NCI-H460 (cell line): ENCODE data around the gene WWOX. TPM values are rescaled to one million over a fixed set of nuclear protein-coding genes. Genes with fewer than 3 reads are reported as not detected.
"Not testable (repeated sequence)": the region's sequence is repeated elsewhere in the genome, so short reads cannot be mapped to it uniquely, and the experiment has no call there.

Source experiments
- DNase-seq: peaks from one replicate; pipeline ENCODE4 v3.0.0-alpha.2; 2016; ENCODE audit warnings: low read depth; ENCODE audit errors: extremely low read depth
- total RNA-seq: library from RNA; depleted of rRNA; stranded (reverse); fragments of >200 nt; shearing (Covaris generic); gene quantifications from 2 replicates; pipeline ENCODE4 v1.2.3, GENCODE V29; 2014

Gene WWOX
- total RNA-seq, 1 experiment from 2014 or later: 11.1 TPM

DNA sequence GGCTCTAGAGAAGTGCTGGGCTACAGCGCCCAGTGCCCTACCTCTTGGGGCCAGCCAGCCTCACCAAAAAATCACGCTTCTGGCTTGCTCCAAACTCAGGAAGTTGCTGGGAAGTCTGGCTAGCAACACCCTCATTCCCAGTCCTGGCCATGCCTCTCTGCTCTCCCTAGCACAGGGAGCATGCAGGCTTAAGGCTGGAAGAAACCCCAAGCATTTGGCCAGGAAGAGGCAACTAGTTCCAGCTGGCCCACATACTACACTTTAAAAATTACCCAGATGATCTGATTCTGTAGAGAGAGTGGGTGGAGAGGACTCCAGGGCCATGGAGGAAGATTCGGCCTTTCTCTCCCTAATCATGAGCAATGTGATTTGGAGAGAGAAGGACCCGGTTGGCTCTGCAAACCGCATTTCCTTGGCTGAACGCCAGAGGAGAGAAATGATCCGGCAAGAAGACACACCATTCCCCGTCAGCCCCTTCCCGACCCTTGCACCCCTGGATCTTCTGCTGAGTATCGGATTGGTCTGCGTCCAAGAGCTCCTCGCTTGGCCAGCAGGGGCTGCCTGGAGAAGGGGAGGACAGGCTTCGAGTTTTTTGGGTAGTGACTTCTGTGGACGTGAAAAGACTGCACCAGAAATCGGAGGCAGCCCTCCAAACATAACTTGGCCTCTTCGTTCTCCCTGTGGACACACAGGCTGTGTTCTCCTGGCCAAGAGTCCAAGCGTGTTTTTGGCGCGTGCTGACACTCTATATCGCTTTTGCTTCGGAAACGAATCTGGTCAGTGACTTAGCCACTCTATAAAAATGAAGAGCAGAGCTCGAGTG, 406.3 kb downstream of the WWOX start:
- DNase-seq: no peak

- DNase-seq: no peak
Measured at GRCh38 chr16:78506367-78507193, 407.1 kb downstream of the WWOX start.

DNA sequence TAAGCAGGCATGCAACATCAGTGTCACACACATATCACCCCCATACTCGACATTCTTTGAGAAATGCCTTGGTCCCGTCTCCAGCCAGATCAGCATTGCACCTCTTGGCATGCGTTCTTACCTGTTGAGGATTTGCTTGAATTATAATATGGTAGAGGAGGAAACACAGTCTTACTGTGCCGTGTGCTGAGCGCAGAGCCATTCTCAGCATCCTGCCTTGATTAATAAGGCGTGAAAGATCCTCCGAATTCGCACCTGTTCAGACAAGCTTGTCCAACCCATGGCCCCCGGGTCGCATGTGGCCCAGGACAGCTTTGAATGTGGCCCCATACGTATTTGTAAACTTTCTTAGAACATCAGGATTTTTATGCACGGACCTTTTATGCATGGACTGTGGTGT, 408.1 kb downstream of the WWOX start:
- no peak for DNase-seq

GRCh38 chr16:78509965-78510364, 410.5 kb downstream of the WWOX start:
- no peak for DNase-seq

GRCh38 chr16:78510496-78510895, 411.0 kb downstream of the WWOX start:
- DNase-seq: no peak

GRCh38 chr16:78513838-78514237, 414.4 kb downstream of the WWOX start:
- no peak for DNase-seq

DNA sequence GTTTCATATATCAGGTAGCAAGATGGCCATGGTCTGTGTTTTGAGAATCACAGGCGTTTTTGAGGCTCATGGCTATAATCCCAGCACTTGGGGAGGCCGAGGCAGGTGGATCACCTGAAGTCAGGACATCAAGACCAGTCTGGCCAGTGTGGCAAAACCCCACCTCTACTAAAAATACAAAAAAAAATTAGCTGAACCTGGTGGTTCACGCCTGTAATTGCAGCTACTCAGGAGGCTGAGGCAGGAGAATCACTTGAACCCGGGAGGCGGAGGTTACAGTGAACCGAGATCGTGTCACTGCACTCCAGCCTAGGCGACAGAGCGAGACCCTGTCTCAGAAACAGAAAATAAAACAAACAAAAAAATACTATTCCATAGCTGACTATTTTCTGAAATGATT, 415.4 kb downstream of the WWOX start:
- not testable (repeated sequence) for DNase-seq

- no peak for DNase-seq
Measured at GRCh38 chr16:78515421-78515820, 416.0 kb downstream of the WWOX start.

DNA sequence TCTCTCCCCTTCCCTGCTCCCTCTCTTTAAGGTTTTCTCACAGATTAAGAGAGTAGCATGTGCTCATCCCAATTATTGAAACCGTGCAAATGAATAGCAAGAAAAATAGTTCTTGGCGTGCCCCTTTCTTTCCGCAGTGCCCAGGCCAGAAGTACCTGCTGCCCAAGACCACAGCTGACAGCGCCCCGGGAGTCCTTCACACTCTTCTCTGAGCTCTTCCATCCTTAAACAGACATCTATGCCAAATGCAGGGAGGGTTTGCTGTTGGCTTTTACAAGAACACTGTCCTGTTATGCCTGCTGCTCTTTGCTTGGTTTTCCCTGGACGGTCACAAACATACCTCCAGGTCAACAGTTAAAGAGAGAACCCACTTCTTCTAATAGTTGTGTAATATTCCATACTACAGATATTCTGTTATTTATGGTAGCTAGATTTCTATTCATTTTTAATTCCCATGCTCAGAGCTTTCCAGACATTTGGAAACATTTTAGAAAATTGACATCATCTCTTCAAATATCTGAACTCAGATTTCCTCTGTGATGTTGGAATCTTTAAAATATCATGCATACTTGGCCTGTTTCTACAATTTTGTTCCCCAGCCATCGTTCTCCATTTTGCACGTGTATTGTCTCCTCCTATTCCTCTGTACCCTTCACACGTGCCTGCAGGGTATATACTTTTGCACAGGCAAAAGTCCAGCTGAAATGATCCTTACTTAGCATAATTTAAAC, 416.7 kb downstream of the WWOX start:
- no peak for DNase-seq

GRCh38 chr16:78519896-78520295, 420.4 kb downstream of the WWOX start:
- no peak for DNase-seq

DNA sequence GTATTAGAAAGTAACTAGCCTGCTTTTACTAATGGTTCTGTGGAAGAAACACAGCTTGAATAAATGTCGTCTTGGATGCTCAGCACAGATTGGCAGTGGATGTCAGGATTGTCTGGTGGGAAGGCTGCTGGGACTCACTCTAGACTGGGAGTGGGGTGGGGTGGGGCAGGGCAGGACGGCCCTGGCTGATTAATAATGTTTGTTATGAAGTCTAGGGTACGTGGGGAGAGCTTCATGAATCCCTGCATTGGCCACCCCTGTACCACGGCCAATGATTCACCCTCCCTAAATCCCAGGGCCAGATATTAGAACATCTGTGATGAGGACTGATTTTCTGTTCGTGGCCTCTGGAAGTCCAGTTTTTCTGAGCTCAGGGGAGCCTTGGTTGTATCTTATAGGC, 421.0 kb downstream of the WWOX start:
- no peak for DNase-seq

DNA sequence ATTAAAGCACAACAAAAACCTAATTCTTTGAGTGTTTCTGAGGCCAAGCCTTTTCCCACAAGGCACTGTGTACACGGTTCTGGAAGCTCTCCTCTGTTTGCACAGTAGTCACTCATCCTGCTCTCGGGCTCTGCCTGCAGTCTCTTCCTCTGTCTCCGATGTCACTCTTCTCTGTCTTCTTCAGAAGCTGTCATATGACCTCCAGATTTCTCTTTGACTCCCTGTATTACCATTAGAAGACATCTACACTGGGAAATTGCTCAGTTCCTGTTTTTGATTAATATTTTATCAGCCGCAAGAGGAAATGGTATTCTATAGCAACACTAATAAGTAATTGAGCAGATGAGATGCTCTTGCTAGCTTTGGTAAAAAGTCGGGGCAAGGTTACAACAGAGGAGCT, 422.9 kb downstream of the WWOX start:
- no peak for DNase-seq

GRCh38 chr16:78523212-78523985, 423.9 kb downstream of the WWOX start:
- no peak for DNase-seq

- DNase-seq: no peak
Measured at GRCh38 chr16:78524066-78524595, 424.7 kb downstream of the WWOX start.

DNA sequence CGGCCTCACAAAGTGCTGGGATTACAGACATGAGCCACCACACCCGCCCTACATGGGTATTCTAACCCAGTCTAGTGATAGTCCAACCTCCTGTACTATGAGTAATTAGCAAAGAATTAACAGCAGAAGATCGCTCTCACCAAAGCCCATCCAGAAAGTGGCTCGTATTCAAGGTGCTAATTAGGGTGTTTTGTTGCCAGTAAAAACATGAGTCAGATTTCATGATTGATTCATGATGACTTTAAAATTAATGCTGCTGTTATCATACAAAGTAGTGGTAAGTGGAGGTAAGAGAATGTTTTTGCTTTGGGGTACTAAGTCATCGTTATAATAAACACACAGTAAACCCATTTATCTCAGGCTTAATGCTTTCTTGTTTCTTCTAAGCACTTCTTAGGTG, 428.8 kb downstream of the WWOX start:
- DNase-seq: no peak

DNA sequence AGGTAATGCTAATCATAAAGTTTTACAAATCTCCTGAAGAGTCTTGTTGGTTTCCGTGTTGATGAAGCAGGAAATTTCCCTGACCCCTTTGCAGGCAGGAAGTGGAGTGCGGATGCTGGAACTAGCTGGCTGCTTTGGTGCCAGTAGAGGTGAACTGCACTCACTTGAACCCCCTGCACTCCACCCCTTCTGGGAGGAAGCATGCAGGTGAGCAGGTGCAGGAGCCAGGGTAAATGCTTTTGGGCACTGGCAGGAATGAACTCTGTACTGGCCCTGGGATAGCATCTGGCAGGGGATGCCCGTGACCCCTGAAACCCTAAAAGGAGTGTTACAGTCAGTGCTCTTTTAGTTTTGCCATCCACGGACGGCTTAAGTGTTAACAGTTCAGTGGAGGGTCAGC, 430.4 kb downstream of the WWOX start:
- no peak for DNase-seq

GRCh38 chr16:78530283-78530682, 430.8 kb downstream of the WWOX start:
- no peak for DNase-seq

GRCh38 chr16:78535098-78535497, 435.6 kb downstream of the WWOX start:
- DNase-seq: no peak

- no peak for DNase-seq
Measured at GRCh38 chr16:78537511-78537910, 438.1 kb downstream of the WWOX start.

- DNase-seq: no peak
Measured at GRCh38 chr16:78538292-78538691, 438.8 kb downstream of the WWOX start.
